ENCODE results near the gene STARD3.

GRCh38 chr17:39621523-39622379, 15.2 kb upstream of the STARD3 start:
- TF ChIP-seq, protein P1, sequence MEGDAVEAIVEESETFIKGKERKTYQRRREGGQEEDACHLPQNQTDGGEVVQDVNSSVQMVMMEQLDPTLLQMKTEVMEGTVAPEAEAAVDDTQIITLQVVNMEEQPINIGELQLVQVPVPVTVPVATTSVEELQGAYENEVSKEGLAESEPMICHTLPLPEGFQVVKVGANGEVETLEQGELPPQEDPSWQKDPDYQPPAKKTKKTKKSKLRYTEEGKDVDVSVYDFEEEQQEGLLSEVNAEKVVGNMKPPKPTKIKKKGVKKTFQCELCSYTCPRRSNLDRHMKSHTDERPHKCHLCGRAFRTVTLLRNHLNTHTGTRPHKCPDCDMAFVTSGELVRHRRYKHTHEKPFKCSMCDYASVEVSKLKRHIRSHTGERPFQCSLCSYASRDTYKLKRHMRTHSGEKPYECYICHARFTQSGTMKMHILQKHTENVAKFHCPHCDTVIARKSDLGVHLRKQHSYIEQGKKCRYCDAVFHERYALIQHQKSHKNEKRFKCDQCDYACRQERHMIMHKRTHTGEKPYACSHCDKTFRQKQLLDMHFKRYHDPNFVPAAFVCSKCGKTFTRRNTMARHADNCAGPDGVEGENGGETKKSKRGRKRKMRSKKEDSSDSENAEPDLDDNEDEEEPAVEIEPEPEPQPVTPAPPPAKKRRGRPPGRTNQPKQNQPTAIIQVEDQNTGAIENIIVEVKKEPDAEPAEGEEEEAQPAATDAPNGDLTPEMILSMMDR (IDR thresholded peaks at IDR 0.05) = peak; percentile 99 to 100 (median 99)
- TF ChIP-seq POLR2AphosphoS5 (IDR thresholded peaks at IDR 0.05) = peak in 1 of 4 donors; percentile 9
- TF ChIP-seq POLR2A (IDR thresholded peaks at IDR 0.05) = no peak

Data from sigmoid colon (tissue), 4 donors.